Nephron progenitor cell (in vitro differentiated cells): ENCODE data around the gene TENT4A.
A peak's percentile ranks its signal among the peaks of the same experiment; 100 is the strongest.

Experiments
- DNase-seq: peaks from one replicate; pipeline ENCODE4 v3.0.0; 2021
- H3K27ac Mint-ChIP-seq: 2 replicates; pipeline ENCODE4 v1.8.0; 2021; ENCODE audit warnings: mild to moderate bottlenecking, moderate library complexity, mixed read lengths
- H3K27me3 Mint-ChIP-seq: 2 replicates; pipeline ENCODE4 v1.8.0; 2021; ENCODE audit warnings: mild to moderate bottlenecking, low read depth, mixed read lengths; ENCODE audit not compliant: poor library complexity
- H3K36me3 Mint-ChIP-seq: 2 replicates; pipeline ENCODE4 v1.8.0; 2021; ENCODE audit warnings: low read depth, mixed read lengths
- H3K4me1 Mint-ChIP-seq: 2 replicates; pipeline ENCODE4 v1.8.0; 2021; ENCODE audit warnings: mixed read lengths
- H3K4me3 Mint-ChIP-seq: 2 replicates; pipeline ENCODE4 v1.8.0; 2021; ENCODE audit warnings: mild to moderate bottlenecking, moderate library complexity, mixed read lengths
- H3K9me3 Mint-ChIP-seq: 2 replicates; pipeline ENCODE4 v1.8.0; 2021; ENCODE audit warnings: mild to moderate bottlenecking, moderate library complexity, mixed read lengths
- CTCF ChIP-seq: fragments of 200-600 bp; sonication (generic); IDR thresholded peaks from 2 replicates; pipeline ENCODE4 v1.5.0; 2021; ENCODE audit warnings: antibody characterized with exemption

Gene TENT4A

GRCh38 chr5:6757414-6757969 lies 44.3 kb downstream of the TENT4A start:
- no peaks in the 10 kb centered on the region for H3K27me3 Mint-ChIP-seq
- no peak for DNase-seq
- H3K27ac Mint-ChIP-seq = no peak overlapping the region
- no peaks in the 10 kb centered on the region for H3K4me1 Mint-ChIP-seq
- H3K9me3 Mint-ChIP-seq = no peaks in the 10 kb centered on the region
- no peak for TF ChIP-seq CTCF
- no peak overlapping the region for H3K4me3 Mint-ChIP-seq
- peaks cover 56% of the 10 kb centered on the region for H3K36me3 Mint-ChIP-seq

- no peak for DNase-seq
- TF ChIP-seq CTCF = no peak
- peaks cover 49% of the 10 kb centered on the region for H3K36me3 Mint-ChIP-seq
- H3K9me3 Mint-ChIP-seq = no peaks in the 10 kb centered on the region
- no peaks in the 10 kb centered on the region for H3K27me3 Mint-ChIP-seq
- H3K4me3 Mint-ChIP-seq = no peak overlapping the region
- no peaks in the 10 kb centered on the region for H3K4me1 Mint-ChIP-seq
- H3K27ac Mint-ChIP-seq = peak overlapping the region; percentile 81
Observed at GRCh38 chr5:6758236-6758635, 45.0 kb downstream of the TENT4A start.

GRCh38 chr5:6758706-6759105 lies 45.5 kb downstream of the TENT4A start:
- TF ChIP-seq CTCF = no peak
- no peaks in the 10 kb centered on the region for H3K27me3 Mint-ChIP-seq
- no peak overlapping the region for H3K4me3 Mint-ChIP-seq
- no peaks in the 10 kb centered on the region for H3K9me3 Mint-ChIP-seq
- no peak overlapping the region for H3K27ac Mint-ChIP-seq
- H3K36me3 Mint-ChIP-seq = peaks cover 44% of the 10 kb centered on the region
- no peaks in the 10 kb centered on the region for H3K4me1 Mint-ChIP-seq
- no peak for DNase-seq

GRCh38 chr5:6759401-6759800 lies 46.2 kb downstream of the TENT4A start:
- Mint-ChIP-seq H3K9me3 (no peaks in the 10 kb centered on the region), H3K4me1 (no peaks in the 10 kb centered on the region), H3K36me3 (peaks cover 38% of the 10 kb centered on the region), H3K4me3 (no peak overlapping the region), H3K27me3 (no peaks in the 10 kb centered on the region), H3K27ac (no peak overlapping the region)
- DNase-seq = no peak
- TF ChIP-seq CTCF = no peak

GRCh38 chr5:6759983-6760382 lies 46.8 kb downstream of the TENT4A start:
- H3K27me3 Mint-ChIP-seq = no peaks in the 10 kb centered on the region
- H3K27ac Mint-ChIP-seq = peak overlapping the region; percentile 77
- H3K9me3 Mint-ChIP-seq = no peaks in the 10 kb centered on the region
- TF ChIP-seq CTCF = no peak
- H3K36me3 Mint-ChIP-seq = peaks cover 37% of the 10 kb centered on the region
- H3K4me1 Mint-ChIP-seq = no peaks in the 10 kb centered on the region
- no peak overlapping the region for H3K4me3 Mint-ChIP-seq
- DNase-seq = no peak

- DNase-seq = no peak
- no peak overlapping the region for H3K27ac Mint-ChIP-seq
- peaks cover 2% of the 10 kb centered on the region for H3K4me1 Mint-ChIP-seq
- peaks cover under 1% of the 10 kb centered on the region for H3K27me3 Mint-ChIP-seq
- TF ChIP-seq CTCF = no peak
- no peak overlapping the region for H3K4me3 Mint-ChIP-seq
- H3K36me3 Mint-ChIP-seq = peaks cover 30% of the 10 kb centered on the region
- no peaks in the 10 kb centered on the region for H3K9me3 Mint-ChIP-seq
Observed at GRCh38 chr5:6760686-6761085, 47.5 kb downstream of the TENT4A start.
